ENCODE measurements around the gene DGKB.

GRCh38 chr7:14738086-14738485 lies 164.5 kb downstream of the DGKB start:
- no peak for TF ChIP-seq CTCF (IDR thresholded peaks at IDR 0.05; ENCODE audit: low read length)
- no peak for TF ChIP-seq EZH2 (optimal IDR thresholded peaks at IDR 0.05; ENCODE audit: low read depth, low read length)
- no peak for TF ChIP-seq EZH2phosphoT487 (IDR thresholded peaks at IDR 0.05; ENCODE audit: low read length)

Data from MM.1S (cell line).